HG03460 (cell line): ENCODE measurements around the gene MAD1L1.
"Not testable (repeated sequence)": the region's sequence is repeated elsewhere in the genome, so short reads cannot be mapped to it uniquely, and the experiment has no call there.

ENCODE experiments used
- ATAC-seq: cut with Tn5 transposase; IDR thresholded peaks from one replicate; pipeline ENCODE4 v1.9.1; 2021; ENCODE audit not compliant: unreplicated experiment

Gene MAD1L1

GRCh38 chr7:2008101-2008935 lies 224.4 kb downstream of the MAD1L1 start:
- ATAC-seq: no peak

GRCh38 chr7:2007551-2007950 lies 225.2 kb downstream of the MAD1L1 start:
- ATAC-seq: no peak

GRCh38 chr7:2006921-2007381 lies 225.8 kb downstream of the MAD1L1 start:
- ATAC-seq: no peak

DNA sequence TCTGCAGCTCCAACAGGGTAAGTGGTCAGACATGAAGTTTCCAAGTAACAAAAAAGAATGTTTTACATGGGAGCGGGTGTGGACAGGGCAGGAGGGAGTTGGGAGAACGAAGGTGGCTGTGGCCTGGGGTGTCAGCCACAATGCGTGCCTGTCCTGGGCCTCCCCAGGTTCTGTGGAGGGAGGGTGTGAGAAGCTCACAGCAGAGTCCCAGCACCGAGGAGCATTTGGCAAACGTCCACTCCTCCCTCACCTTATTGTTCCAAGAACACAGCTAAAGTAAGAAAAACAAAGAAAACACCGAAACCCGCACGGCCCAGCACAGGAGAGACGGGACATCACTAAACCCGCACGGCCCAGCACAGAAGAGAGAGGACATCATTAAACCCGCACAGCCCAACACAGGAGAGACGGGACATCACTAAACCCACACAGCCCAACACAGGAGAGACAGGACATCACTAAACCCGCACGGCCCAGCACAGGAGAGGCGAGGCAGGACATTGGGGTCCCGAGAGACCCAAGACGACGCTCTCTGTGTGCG lies 226.4 kb downstream of the MAD1L1 start:
- no peak for ATAC-seq

DNA sequence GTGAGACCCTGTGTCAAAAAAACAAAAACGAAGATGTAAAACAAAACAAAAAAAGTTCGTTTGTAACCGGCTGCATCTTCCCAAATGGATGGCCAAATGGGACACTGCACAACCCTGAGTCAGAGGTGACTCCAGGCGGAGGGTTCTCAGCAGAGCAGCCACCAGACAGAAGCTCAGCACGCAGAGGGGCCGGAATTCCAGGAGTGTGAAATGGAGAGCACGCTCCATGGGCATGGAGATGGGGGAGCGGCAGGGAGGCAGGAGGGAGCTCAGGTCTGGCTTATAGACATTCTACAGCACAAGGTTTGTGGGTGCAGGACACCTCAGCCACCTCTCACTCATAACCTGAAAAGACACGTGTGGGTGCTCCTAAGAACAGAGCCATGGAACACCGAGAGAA lies 227.0 kb downstream of the MAD1L1 start:
- ATAC-seq: no peak

GRCh38 chr7:2004841-2005725 lies 227.7 kb downstream of the MAD1L1 start:
- no peak for ATAC-seq

DNA sequence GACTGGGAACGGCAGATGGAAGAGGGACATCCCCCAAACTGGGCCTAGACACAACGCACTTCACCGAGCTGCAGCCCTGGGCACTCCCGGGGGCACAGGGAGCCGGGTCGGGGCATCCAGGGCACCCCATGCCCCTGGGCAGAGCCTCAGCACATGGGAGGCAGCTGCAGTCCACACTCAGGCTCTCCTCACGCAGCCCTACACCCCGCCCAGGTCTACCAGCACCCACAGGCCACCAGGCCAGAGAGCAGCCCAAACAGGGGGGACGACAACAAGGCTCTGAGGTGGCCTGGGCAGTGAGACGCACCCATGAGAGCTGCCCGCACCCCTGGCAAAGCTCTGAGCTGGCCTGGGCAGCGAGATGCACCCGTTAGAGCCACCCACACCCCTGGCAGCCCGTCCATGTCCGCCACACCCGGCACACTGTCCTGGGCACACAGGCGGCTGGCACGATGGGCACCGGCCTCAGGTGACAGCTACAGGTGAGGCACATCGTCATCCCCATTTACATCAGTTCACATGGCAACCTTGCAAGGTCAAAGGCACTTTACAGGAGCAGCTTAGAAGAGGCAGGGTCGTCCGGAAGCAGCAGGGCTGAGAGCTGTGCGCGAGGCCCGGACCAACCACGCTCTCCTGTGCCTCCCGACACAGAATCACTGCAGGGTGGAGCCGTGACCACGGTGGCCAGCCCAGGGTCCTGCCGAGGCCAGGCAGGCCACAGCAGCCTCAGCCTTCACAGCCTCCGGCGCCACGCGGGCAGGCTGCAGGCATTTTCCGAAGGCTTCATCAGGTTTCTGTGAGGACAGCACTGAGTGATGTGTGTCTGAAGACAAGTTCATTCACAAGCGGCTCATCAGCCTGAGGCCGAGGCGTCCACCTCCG lies 228.6 kb downstream of the MAD1L1 start:
- no peak for ATAC-seq

GRCh38 chr7:2003451-2003930 lies 229.3 kb downstream of the MAD1L1 start:
- no peak for ATAC-seq

DNA sequence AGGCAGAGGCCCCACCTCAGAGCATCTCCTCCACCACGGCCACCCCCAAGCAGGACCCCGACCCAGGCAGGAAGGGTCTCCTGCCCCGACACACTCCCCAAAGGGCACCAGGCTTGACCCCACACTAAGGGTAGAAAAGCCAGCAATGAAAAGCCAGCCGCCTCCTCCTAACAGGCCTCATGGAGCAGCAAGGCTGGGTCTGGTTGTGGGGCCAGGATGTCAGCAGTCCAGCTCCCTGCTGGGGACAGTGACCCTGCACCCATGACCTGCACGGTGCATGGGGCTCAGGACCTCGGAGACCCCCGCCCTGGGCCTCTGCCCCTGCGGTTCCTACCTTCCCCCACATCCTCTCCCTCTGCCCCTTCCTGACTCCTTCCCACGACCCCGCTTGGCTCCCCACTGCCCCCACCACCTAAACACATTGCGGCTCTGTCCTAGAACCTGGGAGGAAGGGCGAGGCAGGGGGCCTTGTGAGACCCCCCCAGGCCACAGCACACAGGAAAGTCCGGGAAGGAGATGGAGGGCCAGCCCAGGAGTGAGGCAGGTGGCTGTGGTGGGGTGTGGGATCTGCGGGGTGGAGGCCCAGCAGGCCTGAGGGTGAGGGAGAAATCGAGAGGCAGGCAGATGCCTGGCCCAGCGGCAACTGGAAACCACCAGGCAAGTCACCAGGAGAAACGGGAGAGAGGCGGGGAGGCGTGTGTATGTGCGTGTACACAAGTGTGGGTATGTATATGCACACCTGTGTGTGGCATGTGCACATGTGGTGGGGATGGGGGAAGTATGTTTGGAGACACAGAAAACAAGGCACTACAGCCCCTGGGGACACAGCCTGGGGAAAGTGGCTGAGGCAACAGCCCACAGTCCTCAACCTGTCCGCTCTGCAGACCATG lies 229.9 kb downstream of the MAD1L1 start:
- ATAC-seq: no peak

- ATAC-seq: no peak
Observed at GRCh38 chr7:2001601-2002442, 230.9 kb downstream of the MAD1L1 start.

DNA sequence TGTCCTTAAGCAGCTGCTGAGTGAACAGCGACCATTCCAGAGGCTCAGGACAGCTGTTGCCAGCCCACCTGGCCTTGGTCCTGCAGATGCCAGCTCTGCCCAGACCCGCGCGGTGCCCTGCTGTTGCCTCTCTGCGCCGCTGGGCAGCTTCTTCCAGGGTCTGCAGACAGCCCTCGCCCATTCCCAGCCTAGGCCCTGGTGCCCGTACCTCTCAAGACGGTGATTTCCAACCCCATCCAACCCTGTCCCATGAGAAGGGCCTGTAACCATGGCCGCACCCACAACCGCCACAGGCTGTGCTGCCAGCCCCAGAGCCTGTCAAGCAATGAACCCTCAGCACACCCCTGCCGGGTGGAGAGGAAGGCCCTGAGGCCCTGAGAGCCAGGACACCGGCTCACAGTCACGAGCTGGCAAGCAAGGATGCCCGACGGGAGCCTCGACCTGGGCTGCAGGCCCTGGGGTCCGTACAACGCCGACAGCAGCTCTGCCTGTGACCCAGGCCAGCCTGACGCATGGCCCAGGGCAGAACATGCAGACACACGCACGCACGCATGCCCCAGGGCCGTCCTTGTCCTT lies 231.9 kb downstream of the MAD1L1 start:
- no peak for ATAC-seq

DNA sequence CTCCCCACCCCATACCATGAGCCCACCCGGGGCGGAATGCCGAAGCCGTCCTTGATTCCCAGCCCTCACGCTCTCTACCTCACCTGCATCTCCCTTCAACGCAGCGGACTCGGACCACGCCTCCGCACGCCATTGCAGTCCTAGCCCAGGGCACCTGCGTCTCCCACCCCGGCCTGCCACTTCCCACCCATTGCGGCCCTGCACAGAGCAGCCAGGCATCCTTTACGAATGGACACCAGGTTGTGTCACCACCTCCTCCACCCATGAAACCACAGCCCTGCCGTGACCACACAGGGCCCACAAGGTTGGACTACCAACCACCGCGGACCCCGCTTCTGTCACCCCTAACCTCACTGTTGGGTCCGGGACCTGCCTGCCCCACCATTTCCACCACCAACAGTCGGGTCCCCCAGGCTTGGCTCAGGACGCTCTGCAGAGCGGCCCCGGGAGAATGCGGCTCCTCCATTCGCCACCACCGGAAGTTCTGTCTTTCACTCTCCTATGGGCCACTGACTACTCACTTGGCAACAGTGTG lies 232.5 kb downstream of the MAD1L1 start:
- no peak for ATAC-seq

- no peak for ATAC-seq
Observed at GRCh38 chr7:1999278-1999984, 233.3 kb downstream of the MAD1L1 start.

DNA sequence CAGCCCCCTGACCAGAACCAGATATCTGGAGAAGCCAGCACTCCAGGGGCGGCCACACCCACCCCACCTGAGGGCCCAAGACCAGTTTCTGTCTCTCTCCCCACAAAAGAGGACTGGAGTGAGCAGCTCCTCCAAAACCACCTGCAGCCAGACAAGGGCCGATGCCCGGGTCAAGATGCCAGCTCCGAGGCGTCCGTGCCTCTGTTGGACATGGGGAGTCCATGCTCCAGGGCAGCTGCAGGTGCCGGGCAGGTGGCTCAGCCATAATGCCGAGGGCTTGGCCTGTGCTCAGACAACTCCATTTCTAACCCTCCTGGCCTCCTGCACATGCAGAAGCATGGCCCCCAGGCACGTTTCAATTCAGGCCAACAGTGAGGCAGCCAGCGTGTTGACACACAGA lies 234.6 kb downstream of the MAD1L1 start:
- ATAC-seq: no peak

- no peak for ATAC-seq
Observed at GRCh38 chr7:1997537-1998076, 235.1 kb downstream of the MAD1L1 start.

GRCh38 chr7:1996816-1997215 lies 235.9 kb downstream of the MAD1L1 start:
- no peak for ATAC-seq

DNA sequence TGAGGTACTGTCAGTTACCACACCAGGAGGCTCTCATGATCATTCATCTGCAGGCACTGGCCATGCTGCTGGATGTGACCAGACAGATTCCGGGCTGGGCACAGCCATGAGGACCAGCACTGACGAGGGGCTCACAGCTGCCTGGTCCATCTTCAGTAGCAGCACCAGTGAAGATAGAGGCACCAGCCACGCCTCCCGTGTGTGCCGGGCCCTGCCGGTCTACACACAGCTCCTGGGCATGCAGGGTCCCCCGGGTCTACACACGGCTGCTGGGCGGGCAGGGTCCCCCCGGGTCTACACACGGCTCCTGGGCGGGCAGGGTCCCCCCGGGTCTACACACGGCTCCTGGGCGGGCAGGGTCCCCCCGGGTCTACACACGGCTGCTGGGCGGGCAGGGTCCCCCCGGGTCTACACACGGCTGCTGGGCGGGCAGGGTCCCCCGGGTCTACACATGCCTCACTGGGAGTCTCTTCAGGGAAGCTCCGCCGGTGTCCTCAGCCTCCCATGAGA lies 236.8 kb downstream of the MAD1L1 start:
- not testable (repeated sequence) for ATAC-seq
